ENCODE data around the gene PCSK9. TPM values are rescaled to one million over a fixed set of nuclear protein-coding genes. Genes with fewer than 3 reads are reported as not detected.

PCSK9 gene
- total and polyA plus RNA-seq, 3 donors from 2014 or later = 1.1 to 1.9 (median 1.3) TPM

DNA sequence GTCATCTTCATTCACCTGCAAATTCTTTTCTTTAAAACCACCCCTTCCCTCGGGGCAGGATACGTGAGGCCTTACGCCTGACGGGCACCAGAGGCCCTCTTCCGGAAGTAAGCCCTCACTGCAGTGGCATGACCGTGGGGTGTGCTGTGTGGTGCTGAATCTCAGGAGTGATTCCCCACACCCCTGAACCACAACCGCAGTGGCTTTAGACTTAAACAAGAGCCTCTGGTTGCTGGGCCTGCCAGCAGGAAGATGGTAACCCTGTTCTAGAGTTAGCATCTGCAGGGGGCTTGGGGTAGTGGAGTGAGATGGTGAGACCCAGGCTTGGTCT is 28.5 kb upstream of the PCSK9 start:
- Histone ChIP-seq H3K9me3 (no peaks in the 10 kb centered on the region), H3K27me3 (no peaks in the 10 kb centered on the region), H3K36me3 (ENCODE audit: low read depth, missing control alignments) (no peaks in the 10 kb centered on the region), H3K27ac (no peak overlapping the region), H3K4me1 (no peaks in the 10 kb centered on the region), H3K4me3 (no peak overlapping the region)
- WGBS, 2 donors = 79 to 92% methylated on average over 7 of the region's 7 CpGs
- no peak for DNase-seq
- intact Hi-C loops (cut with DNase I; ENCODE audit: low total_unique reads) = no loop called here
- TF ChIP-seq, protein P1, sequence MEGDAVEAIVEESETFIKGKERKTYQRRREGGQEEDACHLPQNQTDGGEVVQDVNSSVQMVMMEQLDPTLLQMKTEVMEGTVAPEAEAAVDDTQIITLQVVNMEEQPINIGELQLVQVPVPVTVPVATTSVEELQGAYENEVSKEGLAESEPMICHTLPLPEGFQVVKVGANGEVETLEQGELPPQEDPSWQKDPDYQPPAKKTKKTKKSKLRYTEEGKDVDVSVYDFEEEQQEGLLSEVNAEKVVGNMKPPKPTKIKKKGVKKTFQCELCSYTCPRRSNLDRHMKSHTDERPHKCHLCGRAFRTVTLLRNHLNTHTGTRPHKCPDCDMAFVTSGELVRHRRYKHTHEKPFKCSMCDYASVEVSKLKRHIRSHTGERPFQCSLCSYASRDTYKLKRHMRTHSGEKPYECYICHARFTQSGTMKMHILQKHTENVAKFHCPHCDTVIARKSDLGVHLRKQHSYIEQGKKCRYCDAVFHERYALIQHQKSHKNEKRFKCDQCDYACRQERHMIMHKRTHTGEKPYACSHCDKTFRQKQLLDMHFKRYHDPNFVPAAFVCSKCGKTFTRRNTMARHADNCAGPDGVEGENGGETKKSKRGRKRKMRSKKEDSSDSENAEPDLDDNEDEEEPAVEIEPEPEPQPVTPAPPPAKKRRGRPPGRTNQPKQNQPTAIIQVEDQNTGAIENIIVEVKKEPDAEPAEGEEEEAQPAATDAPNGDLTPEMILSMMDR (IDR thresholded peaks at IDR 0.05) = no peak
- no peak for TF ChIP-seq POLR2A (IDR thresholded peaks at IDR 0.05)

- 81 to 90% methylated on average over 1 of the region's 1 CpG for WGBS, 2 donors
Measured at GRCh38 chr1:55012661-55013060, 26.7 kb upstream of the PCSK9 start.

GRCh38 chr1:55015123-55015522 is 24.2 kb upstream of the PCSK9 start:
- DNase-seq = no peak
- 82 to 95% methylated on average over 3 to 5 of the region's 5 CpGs for WGBS, 2 donors
- Histone ChIP-seq H3K27ac (no peak overlapping the region), H3K27me3 (no peaks in the 10 kb centered on the region), H3K4me1 (no peaks in the 10 kb centered on the region), H3K36me3 (ENCODE audit: low read depth, missing control alignments) (no peaks in the 10 kb centered on the region), H3K9me3 (no peaks in the 10 kb centered on the region), H3K4me3 (no peak overlapping the region)
- TF ChIP-seq, protein P1 (IDR thresholded peaks at IDR 0.05) = no peak
- TF ChIP-seq POLR2A (IDR thresholded peaks at IDR 0.05) = no peak
- intact Hi-C loops (cut with DNase I; ENCODE audit: low total_unique reads) = no loop called here

More at GRCh38 chr1:55012661-55013060, 26.7 kb upstream of the PCSK9 start:
- Histone ChIP-seq H3K27me3 (no peaks in the 10 kb centered on the region), H3K36me3 (ENCODE audit: low read depth, missing control alignments) (no peaks in the 10 kb centered on the region), H3K4me3 (no peak overlapping the region), H3K9me3 (no peaks in the 10 kb centered on the region), H3K27ac (no peak overlapping the region), H3K4me1 (no peaks in the 10 kb centered on the region)
- intact Hi-C loops (cut with DNase I; ENCODE audit: low total_unique reads) = no loop called here
- DNase-seq = no peak
- TF ChIP-seq POLR2A (IDR thresholded peaks at IDR 0.05) = no peak
- TF ChIP-seq, protein P1 (IDR thresholded peaks at IDR 0.05) = no peak

DNA sequence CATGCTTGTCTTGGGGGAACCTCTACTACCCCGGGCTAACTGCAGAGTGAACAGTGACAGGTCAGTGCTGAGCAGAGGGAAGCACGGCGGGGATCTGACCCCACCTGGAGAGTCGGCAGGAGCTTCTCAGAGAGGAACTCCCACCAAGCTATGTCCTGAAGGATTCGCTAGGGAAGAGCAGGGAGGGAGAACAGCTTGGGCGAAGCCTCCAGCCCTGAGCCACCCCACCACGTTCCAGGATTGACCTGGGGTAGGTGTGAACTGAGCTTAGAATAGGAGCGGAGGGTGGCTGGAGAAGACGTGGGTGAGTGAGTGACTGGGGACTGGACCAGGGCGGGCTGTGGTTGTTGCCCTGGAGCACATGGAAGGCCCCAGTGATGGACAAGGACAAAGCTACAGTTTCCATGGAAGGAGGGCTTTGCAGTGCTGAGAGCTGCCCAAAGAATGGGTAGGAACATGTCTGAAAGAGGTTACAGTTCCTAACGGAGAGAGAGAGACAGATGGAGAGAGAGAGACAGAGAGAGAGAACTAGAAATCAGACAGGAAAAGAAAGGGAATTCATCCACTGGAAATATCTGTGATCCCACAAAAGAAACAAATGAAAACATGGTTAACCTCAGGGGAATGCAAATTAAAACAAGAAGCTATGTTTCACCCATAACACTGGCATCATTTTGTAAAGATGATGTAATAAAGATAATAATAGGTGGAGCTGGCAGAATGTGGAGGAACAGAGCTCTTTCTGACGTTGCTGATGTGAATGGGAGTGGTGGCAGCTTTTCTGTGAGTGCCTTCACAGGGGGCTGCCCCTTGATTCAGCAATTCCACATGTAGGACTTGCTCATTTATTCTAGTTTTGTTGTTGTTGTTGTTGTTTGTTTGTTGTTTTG is 23.4 kb upstream of the PCSK9 start:
- no peak overlapping the region for H3K4me3 ChIP-seq
- H3K4me1 ChIP-seq = no peaks in the 10 kb centered on the region
- no peak for TF ChIP-seq POLR2A (IDR thresholded peaks at IDR 0.05)
- TF ChIP-seq, protein P1 (IDR thresholded peaks at IDR 0.05) = no peak
- no peaks in the 10 kb centered on the region for H3K27me3 ChIP-seq
- DNase-seq = no peak
- no peaks in the 10 kb centered on the region for H3K9me3 ChIP-seq
- no peak overlapping the region for H3K27ac ChIP-seq
- intact Hi-C loops (cut with DNase I; ENCODE audit: low total_unique reads) = no loop called here
- 78 to 83% methylated on average over 12 of the region's 12 CpGs for WGBS, 2 donors
- no peaks in the 10 kb centered on the region for H3K36me3 ChIP-seq (ENCODE audit: low read depth, missing control alignments)

- Histone ChIP-seq H3K36me3 (ENCODE audit: low read depth, missing control alignments) (no peaks in the 10 kb centered on the region), H3K27me3 (no peaks in the 10 kb centered on the region), H3K27ac (no peak overlapping the region), H3K9me3 (no peaks in the 10 kb centered on the region), H3K4me3 (no peak overlapping the region), H3K4me1 (no peaks in the 10 kb centered on the region)
- no peak for TF ChIP-seq POLR2A (IDR thresholded peaks at IDR 0.05)
- TF ChIP-seq, protein P1 (IDR thresholded peaks at IDR 0.05) = no peak
- intact Hi-C loops (cut with DNase I; ENCODE audit: low total_unique reads) = no loop called here
- 82 to 91% methylated on average over 7 to 9 of the region's 9 CpGs for WGBS, 2 donors
- DNase-seq = no peak
Measured at GRCh38 chr1:55018395-55018794, 21.0 kb upstream of the PCSK9 start.

Data from testis (tissue), 3 donors.